ENCODE data around the gene DIS3L2. TPM values are rescaled to one million over a fixed set of nuclear protein-coding genes. Genes with fewer than 3 reads are reported as not detected.
A peak's percentile ranks its signal among the peaks of the same experiment; 100 is the strongest.

Gene DIS3L2
- total RNA-seq, 2 donors from 2014 or later: 55.5 to 67.2 TPM

GRCh38 chr2:231924889-231925275 lies 36.6 kb upstream of the DIS3L2 start:
- DNase-seq (no peak), ATAC-seq (no peak)
- H3K27ac Mint-ChIP-seq: no peak overlapping the region
- H3K27me3 Mint-ChIP-seq: peaks cover 66% of the 10 kb centered on the region
- peaks cover 11% of the 10 kb centered on the region for H3K4me1 Mint-ChIP-seq
- H3K36me3 Mint-ChIP-seq (ENCODE audit: low read depth): peaks cover 3% of the 10 kb centered on the region
- H3K9me3 ChIP-seq (ENCODE audit: control insufficient read depth, low read length, poor library complexity, severe bottlenecking): no peaks in the 10 kb centered on the region
- H3K4me3 Mint-ChIP-seq: peak overlapping the region; percentile 62

DNA sequence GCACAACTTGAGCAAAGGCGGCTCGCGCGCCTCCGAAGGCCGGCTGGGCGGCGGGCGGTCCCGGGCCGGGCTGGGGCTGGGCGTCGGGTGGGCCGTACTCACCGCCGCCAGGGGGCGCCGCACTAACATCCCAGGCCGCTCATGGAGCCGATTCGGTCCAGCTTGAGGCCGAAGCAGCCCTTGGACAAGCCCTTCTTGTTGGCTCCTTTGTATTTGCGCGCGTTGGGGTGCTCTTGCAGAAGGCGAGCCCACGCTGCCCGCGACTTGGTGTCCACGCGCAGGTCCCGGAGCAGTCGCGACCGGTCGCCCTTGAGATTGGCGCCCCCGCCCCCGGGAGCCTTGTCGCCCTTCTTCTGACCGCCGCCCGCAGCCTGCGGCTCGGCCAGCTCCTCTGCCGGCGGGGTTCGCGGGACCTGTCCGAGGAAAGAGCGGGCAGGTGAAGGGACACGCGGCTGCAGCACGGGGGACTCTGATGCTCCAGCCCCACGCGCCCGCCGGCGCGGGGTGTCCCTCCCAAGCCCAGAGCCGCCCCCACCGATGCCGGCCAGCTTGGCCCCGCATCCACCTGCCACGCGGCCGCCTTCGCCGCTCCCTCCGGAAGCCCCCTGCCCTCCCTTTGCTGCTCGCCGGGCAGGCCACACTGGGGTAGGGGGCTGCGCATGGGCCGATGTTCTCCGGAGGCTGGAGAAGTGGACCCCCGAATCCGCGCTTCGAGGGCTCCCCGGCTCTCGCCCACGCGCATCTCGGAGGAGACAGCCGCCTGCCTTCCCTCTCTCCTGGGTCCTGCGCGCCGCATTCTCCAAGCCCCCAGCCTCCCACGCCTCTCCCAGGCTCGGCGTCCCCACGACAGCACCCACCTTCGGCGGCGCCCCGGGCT lies 36.0 kb upstream of the DIS3L2 start:
- no peaks in the 10 kb centered on the region for H3K9me3 ChIP-seq (ENCODE audit: control insufficient read depth, low read length, poor library complexity, severe bottlenecking)
- Mint-ChIP-seq H3K27me3 (peaks cover 61% of the 10 kb centered on the region), H3K4me3 (peak overlapping the region; percentile 28), H3K36me3 (ENCODE audit: low read depth) (peaks cover 3% of the 10 kb centered on the region), H3K4me1 (peaks cover 11% of the 10 kb centered on the region), H3K27ac (no peak overlapping the region)
- DNase-seq: peak; percentile 50 to 65 (median 61)
- peak; percentile 76 for ATAC-seq

GRCh38 chr2:231926180-231926741 lies 35.3 kb upstream of the DIS3L2 start, which contains the start of gene NPPC:
NPPC (minus strand) TSS chr2:231926396; CDS start chr2:231926249, 147 bp downstream.
- no peaks in the 10 kb centered on the region for H3K9me3 ChIP-seq (ENCODE audit: control insufficient read depth, low read length, poor library complexity, severe bottlenecking)
- ATAC-seq (peak; percentile 65), DNase-seq (no peak)
- Mint-ChIP-seq H3K4me1 (peaks cover 11% of the 10 kb centered on the region), H3K36me3 (ENCODE audit: low read depth) (peaks cover 3% of the 10 kb centered on the region), H3K27ac (no peak within 1 kb of the TSS), H3K4me3 (peak within 1 kb of the TSS; percentile 71), H3K27me3 (peaks cover 61% of the 10 kb centered on the region)

DNA sequence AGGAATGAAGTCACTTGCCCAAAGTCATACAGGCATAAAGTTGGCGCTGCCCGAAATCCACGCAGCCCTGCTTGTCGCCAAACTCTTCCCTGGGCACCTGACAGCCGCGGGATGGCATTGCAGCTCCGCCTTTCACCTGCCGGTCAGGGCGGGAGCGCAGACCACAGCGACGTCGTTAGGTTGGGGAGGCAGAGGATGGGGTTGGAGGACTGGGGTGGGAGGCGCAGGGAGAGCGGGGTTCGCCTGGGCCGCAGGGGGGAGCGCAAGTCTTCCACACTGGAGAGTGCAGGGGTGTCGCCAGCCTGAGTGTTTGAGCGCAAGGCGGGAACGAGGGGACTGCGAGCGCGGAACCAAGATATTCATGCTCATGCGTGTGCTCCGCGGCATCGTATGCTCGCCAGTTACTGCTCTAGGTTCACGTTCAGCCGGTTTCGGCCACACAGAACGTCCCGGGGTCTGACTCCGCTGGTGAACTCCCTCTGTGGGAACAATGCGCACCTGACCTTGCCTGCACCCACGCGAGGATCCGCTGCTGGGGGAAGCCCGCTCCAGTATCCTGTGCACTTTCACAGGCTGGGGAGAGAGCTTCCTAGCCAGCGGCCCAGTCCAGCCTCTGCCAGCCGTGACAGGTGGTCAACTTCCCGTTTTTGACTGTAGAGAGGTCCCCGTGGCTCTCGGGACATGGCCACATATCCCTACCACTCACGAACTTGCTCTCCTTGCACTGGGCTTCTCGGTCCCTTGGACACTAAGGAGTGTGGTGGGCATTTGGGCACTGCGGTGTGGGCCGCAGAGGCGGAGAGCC lies 34.5 kb upstream of the DIS3L2 start:
- Mint-ChIP-seq H3K27ac (no peak overlapping the region), H3K36me3 (ENCODE audit: low read depth) (peaks cover 3% of the 10 kb centered on the region), H3K4me3 (peak overlapping the region; percentile 71), H3K27me3 (peaks cover 61% of the 10 kb centered on the region), H3K4me1 (peaks cover 11% of the 10 kb centered on the region)
- no peak for ATAC-seq
- H3K9me3 ChIP-seq (ENCODE audit: control insufficient read depth, low read length, poor library complexity, severe bottlenecking): no peaks in the 10 kb centered on the region
- no peak for DNase-seq

DNA sequence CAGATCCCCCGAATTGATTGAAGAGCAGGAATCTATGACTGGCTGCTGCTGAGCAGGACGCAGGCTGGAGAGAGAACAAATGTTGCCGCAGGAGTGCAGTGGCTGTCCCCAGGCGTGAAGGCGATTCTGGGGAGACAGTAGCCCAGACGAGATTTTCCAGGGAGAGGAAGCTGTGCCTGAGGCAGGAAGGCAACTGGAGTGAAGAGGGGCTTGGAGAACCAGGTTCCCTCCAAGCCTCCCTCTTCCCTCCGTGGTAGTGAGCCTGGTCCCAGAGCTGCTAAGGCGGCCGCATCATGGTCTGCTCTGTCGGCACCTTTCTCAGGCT lies 34.0 kb upstream of the DIS3L2 start:
- no peak overlapping the region for H3K27ac Mint-ChIP-seq

DNA sequence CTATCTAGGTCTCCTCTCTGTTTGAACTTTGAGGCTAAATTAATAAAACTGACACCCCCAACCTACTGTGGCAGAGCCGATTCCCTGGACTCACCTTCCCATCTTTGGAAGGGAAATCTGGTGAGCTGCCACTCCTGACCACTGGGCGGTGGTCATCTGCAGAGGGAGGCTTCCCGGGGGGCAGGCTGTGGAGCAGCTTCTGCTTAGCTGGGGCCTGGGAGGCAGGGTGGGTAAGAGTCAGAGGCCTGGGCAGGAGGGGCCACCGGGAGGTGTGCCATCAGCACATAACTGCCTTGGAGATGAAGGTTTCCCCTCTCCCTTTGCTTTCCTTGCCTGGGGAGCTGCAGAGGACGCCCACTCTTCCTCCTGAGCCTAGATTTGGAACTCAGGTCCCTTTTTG lies 33.0 kb upstream of the DIS3L2 start:
- no peaks in the 10 kb centered on the region for H3K9me3 ChIP-seq (ENCODE audit: control insufficient read depth, low read length, poor library complexity, severe bottlenecking)
- ATAC-seq (no peak), DNase-seq (no peak)
- Mint-ChIP-seq H3K27ac (no peak overlapping the region), H3K4me1 (peaks cover 11% of the 10 kb centered on the region), H3K27me3 (peaks cover 49% of the 10 kb centered on the region), H3K36me3 (ENCODE audit: low read depth) (peaks cover 3% of the 10 kb centered on the region), H3K4me3 (no peak overlapping the region)

More for the DNA sequence above, 34.0 kb upstream of the DIS3L2 start:
- H3K4me3 Mint-ChIP-seq: peak overlapping the region; percentile 71
- H3K36me3 Mint-ChIP-seq (ENCODE audit: low read depth): peaks cover 3% of the 10 kb centered on the region
- H3K9me3 ChIP-seq (ENCODE audit: control insufficient read depth, low read length, poor library complexity, severe bottlenecking): no peaks in the 10 kb centered on the region
- peaks cover 11% of the 10 kb centered on the region for H3K4me1 Mint-ChIP-seq
- peaks cover 56% of the 10 kb centered on the region for H3K27me3 Mint-ChIP-seq
- no peak for DNase-seq
- no peak for ATAC-seq

DNA sequence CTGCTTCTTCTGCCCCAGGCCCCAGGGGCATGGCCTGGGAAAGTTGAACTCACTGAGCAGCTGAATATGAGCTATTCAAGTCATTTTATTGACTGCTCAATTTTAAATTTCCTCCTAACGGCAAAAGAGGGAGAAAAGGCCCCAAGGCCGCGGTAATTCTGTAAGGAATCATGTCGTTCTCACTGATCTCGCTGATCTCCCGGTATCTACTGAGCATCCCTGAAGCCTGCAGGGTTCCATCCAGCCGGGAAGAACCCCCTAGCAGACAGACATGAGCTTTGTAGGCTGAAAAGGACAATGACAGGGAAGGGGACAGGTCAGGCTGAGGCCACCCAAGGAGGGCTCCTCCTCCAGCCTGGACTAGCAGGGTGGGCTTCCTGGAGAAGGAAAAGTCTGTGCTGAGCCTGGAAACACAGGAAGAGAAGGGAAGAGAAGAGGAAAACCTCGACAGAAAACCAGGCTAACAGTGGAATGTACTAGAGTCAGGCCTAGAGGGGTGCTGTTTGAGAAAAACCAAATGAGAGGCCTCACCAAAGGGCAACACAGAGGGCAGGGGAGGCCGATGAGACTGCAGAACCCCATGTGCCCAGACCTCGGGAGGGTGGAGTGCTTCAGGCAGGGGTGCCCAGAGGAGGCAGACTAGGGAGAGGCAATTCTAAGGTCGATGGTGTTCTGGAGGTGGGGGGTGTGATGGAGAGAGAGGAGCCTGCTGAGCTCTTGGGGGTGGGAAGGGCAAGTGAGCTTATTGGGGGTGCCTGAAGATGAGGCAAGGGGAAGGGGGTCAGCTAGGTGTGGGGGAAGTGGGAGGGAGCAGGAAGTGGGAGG lies 32.4 kb upstream of the DIS3L2 start:
- H3K9me3 ChIP-seq (ENCODE audit: control insufficient read depth, low read length, poor library complexity, severe bottlenecking): no peaks in the 10 kb centered on the region
- DNase-seq: no peak
- peaks cover 11% of the 10 kb centered on the region for H3K4me1 Mint-ChIP-seq
- peaks cover 43% of the 10 kb centered on the region for H3K27me3 Mint-ChIP-seq
- no peak overlapping the region for H3K4me3 Mint-ChIP-seq
- H3K27ac Mint-ChIP-seq: no peak overlapping the region
- H3K36me3 Mint-ChIP-seq (ENCODE audit: low read depth): peaks cover 3% of the 10 kb centered on the region
- ATAC-seq: no peak

DNA sequence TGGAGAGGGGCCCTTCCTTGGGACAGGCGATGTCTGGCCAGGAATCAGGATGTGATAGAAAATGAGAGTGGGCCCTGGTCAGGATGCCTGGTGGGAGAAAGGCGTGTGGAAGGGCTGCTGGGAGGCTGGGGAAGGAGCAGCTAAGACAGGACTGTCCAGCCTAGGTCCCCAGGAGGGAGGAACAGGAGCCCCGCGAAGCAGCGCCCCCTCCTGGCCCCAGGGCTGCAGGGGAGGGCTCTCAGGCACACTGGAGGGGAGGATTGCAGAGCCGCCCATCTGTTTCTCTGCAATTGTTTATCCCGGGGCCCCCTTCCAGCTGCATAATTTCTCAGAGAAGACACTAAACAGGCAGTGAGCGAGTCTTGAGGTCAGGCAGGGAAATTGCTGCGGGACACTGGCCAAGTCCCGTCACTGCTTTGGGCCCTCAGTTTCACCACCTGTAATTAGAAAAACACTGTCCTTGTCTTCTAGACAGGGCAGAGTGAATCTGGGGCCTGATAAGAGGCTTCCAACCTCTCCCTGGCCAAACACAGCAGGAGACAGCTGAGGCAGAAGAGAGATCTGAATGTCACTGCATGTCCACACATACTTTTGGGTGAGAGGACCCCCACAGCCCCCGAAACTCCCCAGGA lies 31.4 kb upstream of the DIS3L2 start:
- no peak for DNase-seq
- Mint-ChIP-seq H3K4me1 (peaks cover 9% of the 10 kb centered on the region), H3K4me3 (no peak overlapping the region)

GRCh38 chr2:231930593-231931281 lies 30.8 kb upstream of the DIS3L2 start:
- H3K36me3 Mint-ChIP-seq (ENCODE audit: low read depth): no peaks in the 10 kb centered on the region
- H3K27me3 Mint-ChIP-seq: peaks cover 35% of the 10 kb centered on the region
- H3K4me1 Mint-ChIP-seq: peaks cover 9% of the 10 kb centered on the region
- DNase-seq (no peak), ATAC-seq (no peak)
- no peaks in the 10 kb centered on the region for H3K9me3 ChIP-seq (ENCODE audit: control insufficient read depth, low read length, poor library complexity, severe bottlenecking)
- no peak overlapping the region for H3K27ac Mint-ChIP-seq
- H3K4me3 Mint-ChIP-seq: no peak overlapping the region

More for the DNA sequence above, 31.4 kb upstream of the DIS3L2 start:
- Mint-ChIP-seq H3K27me3 (peaks cover 35% of the 10 kb centered on the region), H3K36me3 (ENCODE audit: low read depth) (no peaks in the 10 kb centered on the region), H3K27ac (no peak overlapping the region)
- H3K9me3 ChIP-seq (ENCODE audit: control insufficient read depth, low read length, poor library complexity, severe bottlenecking): no peaks in the 10 kb centered on the region
- ATAC-seq: no peak

DNA sequence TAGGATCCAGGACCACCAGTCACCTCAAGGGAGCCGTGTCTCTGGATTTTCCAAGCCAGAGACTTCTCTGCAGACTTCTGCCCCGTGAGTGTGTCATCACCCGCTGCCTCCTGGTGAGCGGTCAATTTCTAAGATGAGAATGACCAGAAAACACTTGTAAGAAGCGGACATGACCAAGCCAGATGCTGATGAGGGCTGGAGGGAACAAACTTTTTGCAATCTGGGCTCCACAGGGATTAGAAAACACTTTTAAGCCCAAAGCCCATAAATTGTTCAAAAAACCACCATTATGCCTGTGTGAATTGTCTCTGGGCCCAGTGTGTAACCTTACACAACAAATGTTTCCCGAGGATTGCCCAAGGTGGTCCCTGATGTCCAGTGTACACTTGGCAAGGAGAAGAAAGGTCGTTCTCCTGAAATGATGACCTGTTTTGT lies 30.0 kb upstream of the DIS3L2 start:
- DNase-seq: no peak
- Mint-ChIP-seq H3K27ac (no peak overlapping the region), H3K4me1 (peaks cover 8% of the 10 kb centered on the region), H3K36me3 (ENCODE audit: low read depth) (no peaks in the 10 kb centered on the region), H3K4me3 (no peak overlapping the region), H3K27me3 (peaks cover 34% of the 10 kb centered on the region)
- no peak for ATAC-seq
- no peaks in the 10 kb centered on the region for H3K9me3 ChIP-seq (ENCODE audit: control insufficient read depth, low read length, poor library complexity, severe bottlenecking)

- H3K36me3 Mint-ChIP-seq (ENCODE audit: low read depth): no peaks in the 10 kb centered on the region
- DNase-seq: no peak
- no peak overlapping the region for H3K4me3 Mint-ChIP-seq
- H3K27me3 Mint-ChIP-seq: peaks cover 22% of the 10 kb centered on the region
- H3K9me3 ChIP-seq (ENCODE audit: control insufficient read depth, low read length, poor library complexity, severe bottlenecking): no peaks in the 10 kb centered on the region
- ATAC-seq: no peak
- peaks cover 2% of the 10 kb centered on the region for H3K4me1 Mint-ChIP-seq
- no peak overlapping the region for H3K27ac Mint-ChIP-seq
These were observed 28.9 kb upstream of the DIS3L2 start for GRCh38 chr2:231932711-231932970.

All from T-helper 17 cell (primary cell).